ENCODE data around the gene PRPS1. TPM values are rescaled to one million over a fixed set of nuclear protein-coding genes. Genes with fewer than 3 reads are reported as not detected.

The PRPS1 gene
- total and polyA plus RNA-seq, 2 of the 13 experiments (the other 11 are each of a cell fraction or from before 2014, with no cell fraction given): 33.7 to 54.4 TPM

DNA sequence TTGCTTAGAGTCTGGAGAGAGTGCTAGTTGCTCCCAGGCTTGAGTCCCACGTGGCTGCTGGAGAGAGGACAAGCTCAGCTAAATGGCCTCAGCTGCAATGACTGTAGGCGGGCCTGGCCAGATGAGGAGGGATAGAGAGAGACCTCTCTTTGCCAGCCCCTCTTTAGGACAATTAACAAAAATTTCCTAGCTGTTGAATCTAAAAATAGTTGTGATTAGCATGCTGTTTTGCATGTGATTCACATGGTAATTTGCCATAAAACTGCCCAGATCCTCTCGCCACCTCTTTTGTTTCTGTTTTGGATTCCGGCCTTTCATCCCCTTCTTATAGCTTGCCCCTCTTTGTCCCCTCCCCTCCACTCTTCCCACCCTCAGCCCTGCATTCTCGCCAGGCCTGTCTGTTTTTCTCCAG lies 28.9 kb upstream of the PRPS1 start (continued):
- TF ChIP-seq, protein P1, sequence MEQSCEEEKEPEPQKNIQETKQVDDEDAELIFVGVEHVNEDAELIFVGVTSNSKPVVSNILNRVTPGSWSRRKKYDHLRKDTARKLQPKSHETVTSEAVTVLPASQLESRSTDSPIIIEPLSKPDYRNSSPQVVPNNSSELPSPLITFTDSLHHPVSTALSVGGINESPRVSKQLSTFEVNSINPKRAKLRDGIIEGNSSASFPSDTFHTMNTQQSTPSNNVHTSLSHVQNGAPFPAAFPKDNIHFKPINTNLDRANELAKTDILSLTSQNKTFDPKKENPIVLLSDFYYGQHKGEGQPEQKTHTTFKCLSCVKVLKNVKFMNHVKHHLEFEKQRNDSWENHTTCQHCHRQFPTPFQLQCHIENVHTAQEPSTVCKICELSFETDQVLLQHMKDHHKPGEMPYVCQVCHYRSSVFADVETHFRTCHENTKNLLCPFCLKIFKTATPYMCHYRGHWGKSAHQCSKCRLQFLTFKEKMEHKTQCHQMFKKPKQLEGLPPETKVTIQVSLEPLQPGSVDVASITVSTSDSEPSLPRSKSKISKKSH (CRISPR knock-in tag; IDR thresholded peaks at IDR 0.05; ENCODE audit: borderline replicate concordance): no peak
- TF ChIP-seq NFATC3 (CRISPR knock-in tag; IDR thresholded peaks at IDR 0.05): no peak
- TF ChIP-seq, protein P2, sequence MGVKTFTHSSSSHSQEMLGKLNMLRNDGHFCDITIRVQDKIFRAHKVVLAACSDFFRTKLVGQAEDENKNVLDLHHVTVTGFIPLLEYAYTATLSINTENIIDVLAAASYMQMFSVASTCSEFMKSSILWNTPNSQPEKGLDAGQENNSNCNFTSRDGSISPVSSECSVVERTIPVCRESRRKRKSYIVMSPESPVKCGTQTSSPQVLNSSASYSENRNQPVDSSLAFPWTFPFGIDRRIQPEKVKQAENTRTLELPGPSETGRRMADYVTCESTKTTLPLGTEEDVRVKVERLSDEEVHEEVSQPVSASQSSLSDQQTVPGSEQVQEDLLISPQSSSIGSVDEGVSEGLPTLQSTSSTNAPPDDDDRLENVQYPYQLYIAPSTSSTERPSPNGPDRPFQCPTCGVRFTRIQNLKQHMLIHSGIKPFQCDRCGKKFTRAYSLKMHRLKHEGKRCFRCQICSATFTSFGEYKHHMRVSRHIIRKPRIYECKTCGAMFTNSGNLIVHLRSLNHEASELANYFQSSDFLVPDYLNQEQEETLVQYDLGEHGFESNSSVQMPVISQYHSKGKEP (CRISPR knock-in tag; IDR thresholded peaks at IDR 0.05): no peak
- TF ChIP-seq, protein P3, sequence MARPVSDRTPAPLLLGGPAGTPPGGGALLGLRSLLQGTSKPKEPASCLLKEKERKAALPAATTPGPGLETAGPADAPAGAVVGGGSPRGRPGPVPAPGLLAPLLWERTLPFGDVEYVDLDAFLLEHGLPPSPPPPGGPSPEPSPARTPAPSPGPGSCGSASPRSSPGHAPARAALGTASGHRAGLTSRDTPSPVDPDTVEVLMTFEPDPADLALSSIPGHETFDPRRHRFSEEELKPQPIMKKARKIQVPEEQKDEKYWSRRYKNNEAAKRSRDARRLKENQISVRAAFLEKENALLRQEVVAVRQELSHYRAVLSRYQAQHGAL (CRISPR knock-in tag; IDR thresholded peaks at IDR 0.05; ENCODE audit: not compliant biosample characterization): no peak

DNA sequence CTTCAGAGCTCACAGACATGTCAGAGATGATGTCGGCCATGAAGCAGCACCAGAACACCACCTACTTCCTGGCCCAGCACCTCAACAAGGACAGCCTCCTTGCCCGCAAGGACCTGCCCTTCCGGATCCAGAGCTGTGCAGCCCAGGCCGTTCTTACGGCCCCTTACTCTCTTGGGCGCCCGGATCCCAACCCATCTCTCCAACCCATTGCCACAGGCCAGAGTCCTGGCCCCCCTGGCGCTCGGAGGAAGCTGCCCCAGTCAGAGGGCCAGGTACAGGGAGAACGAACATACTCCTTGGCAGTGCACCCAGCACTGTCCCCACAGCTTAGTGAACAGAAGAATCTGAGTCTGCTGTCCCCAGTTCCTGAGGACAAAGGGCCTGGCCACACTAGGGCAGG lies 27.9 kb upstream of the PRPS1 start:
- Histone ChIP-seq H3K9ac (ENCODE audit: insufficient read depth, low read depth, low read length) (no peak overlapping the region), H3K4me3 (replicated peaks in 1 of 3; ENCODE audit: insufficient read depth in 1 of 3, low read depth in 2 of 3, low read length in 3 of 3) (no peak overlapping the region), H3K79me2 (ENCODE audit: insufficient read depth, low read length) (no peaks in the 10 kb centered on the region), H3K36me3 (replicated peaks in 1 of 2; ENCODE audit: control insufficient read depth in 1 of 2, insufficient read depth in 2 of 2, low read length in 2 of 2) (no peaks in the 10 kb centered on the region), H4K20me1 (ENCODE audit: insufficient read depth, low read length) (no peaks in the 10 kb centered on the region), H3K9me3 (ENCODE audit: low read length) (no peaks in the 10 kb centered on the region), H3K27ac (ENCODE audit: extremely low read length, insufficient read depth, low read length) (no peak overlapping the region), H2AFZ (ENCODE audit: low read length) (no peak overlapping the region), H3K4me2 (ENCODE audit: low read depth, low read length) (no peak overlapping the region), H3K27me3 (ENCODE audit: control insufficient read depth in 1 of 2, insufficient read depth in 2 of 2, low read length in 2 of 2) (no peaks in the 10 kb centered on the region; a peak in 1 of 5 replicates), H3K4me1 (ENCODE audit: insufficient read depth, low read length) (no peaks in the 10 kb centered on the region)
- in situ Hi-C loops (cut with HindIII; ENCODE audit: extremely low pct_ligation_motif_present, low pct_unique_long_range_greater_than_20kb) (no loop called here), intact Hi-C loops (cut with micrococcal nuclease; ENCODE audit: unreplicated experiment) (loop anchor here (5.0 kb wide), 1 partner anchor 373 kb away; no protein-coding TSS in a partner anchor)
- WGBS (ENCODE audit: low lambda C conversion rate): no CpG with 5 or more reads among the region's 10 CpGs
- POLR2A ChIA-PET: no interaction called here
- TF ChIP-seq, protein P4, sequence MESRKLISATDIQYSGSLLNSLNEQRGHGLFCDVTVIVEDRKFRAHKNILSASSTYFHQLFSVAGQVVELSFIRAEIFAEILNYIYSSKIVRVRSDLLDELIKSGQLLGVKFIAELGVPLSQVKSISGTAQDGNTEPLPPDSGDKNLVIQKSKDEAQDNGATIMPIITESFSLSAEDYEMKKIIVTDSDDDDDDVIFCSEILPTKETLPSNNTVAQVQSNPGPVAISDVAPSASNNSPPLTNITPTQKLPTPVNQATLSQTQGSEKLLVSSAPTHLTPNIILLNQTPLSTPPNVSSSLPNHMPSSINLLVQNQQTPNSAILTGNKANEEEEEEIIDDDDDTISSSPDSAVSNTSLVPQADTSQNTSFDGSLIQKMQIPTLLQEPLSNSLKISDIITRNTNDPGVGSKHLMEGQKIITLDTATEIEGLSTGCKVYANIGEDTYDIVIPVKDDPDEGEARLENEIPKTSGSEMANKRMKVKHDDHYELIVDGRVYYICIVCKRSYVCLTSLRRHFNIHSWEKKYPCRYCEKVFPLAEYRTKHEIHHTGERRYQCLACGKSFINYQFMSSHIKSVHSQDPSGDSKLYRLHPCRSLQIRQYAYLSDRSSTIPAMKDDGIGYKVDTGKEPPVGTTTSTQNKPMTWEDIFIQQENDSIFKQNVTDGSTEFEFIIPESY (CRISPR knock-in tag; IDR thresholded peaks at IDR 0.05): no peak
- no peak for TF ChIP-seq ZFP36L1 (CRISPR knock-in tag; IDR thresholded peaks at IDR 0.05)
- TF ChIP-seq, protein P5, sequence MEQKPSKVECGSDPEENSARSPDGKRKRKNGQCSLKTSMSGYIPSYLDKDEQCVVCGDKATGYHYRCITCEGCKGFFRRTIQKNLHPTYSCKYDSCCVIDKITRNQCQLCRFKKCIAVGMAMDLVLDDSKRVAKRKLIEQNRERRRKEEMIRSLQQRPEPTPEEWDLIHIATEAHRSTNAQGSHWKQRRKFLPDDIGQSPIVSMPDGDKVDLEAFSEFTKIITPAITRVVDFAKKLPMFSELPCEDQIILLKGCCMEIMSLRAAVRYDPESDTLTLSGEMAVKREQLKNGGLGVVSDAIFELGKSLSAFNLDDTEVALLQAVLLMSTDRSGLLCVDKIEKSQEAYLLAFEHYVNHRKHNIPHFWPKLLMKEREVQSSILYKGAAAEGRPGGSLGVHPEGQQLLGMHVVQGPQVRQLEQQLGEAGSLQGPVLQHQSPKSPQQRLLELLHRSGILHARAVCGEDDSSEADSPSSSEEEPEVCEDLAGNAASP (CRISPR knock-in tag; IDR thresholded peaks at IDR 0.05; ENCODE audit: borderline replicate concordance): no peak
- BruUV-seq (replicated peaks): no TSS peak
- ATAC-seq (no peak), DNase-seq (ENCODE audit: low spot score) (no peak), FAIRE-seq (no peak)
- CTCF ChIA-PET (ENCODE audit: low intra/inter-chr PET ratio, low total read pairs): no interaction called here

All from HepG2 (cell line).